NCI-H446 treated with DMSO at 0.1 percent for 48 hours (cell line): ENCODE results near the gene NCL.
"Not testable (repeated sequence)": the region's sequence is repeated elsewhere in the genome, so short reads cannot be mapped to it uniquely, and the experiment has no call there.

ENCODE experiments used
- DNase-seq: peaks from one replicate; lab custom pipeline; 2025; lab: John Stamatoyannopoulos, UW

The NCL gene

GRCh38 chr2:231467613-231468530, 3.6 kb upstream of the NCL start:
- no peak for DNase-seq

GRCh38 chr2:231467016-231467545, 2.8 kb upstream of the NCL start:
- DNase-seq = no peak

GRCh38 chr2:231464576-231465540, 574 bp upstream of the NCL start:
- DNase-seq = no peak

- no peak for DNase-seq
Observed at GRCh38 chr2:231462729-231463465, 1.4 kb downstream of the NCL start.

GRCh38 chr2:231461516-231461971, 2.7 kb downstream of the NCL start:
- DNase-seq = no peak

GRCh38 chr2:231460841-231461240, 3.4 kb downstream of the NCL start:
- DNase-seq = not testable (repeated sequence)

GRCh38 chr2:231460073-231460835, 4.0 kb downstream of the NCL start:
- no peak for DNase-seq

GRCh38 chr2:231458368-231458767, 5.9 kb downstream of the NCL start:
- no peak for DNase-seq

- no peak for DNase-seq
Observed at GRCh38 chr2:231457101-231457500, 7.2 kb downstream of the NCL start.

- DNase-seq = no peak
Observed at GRCh38 chr2:231456295-231457004, 7.8 kb downstream of the NCL start.

- no peak for DNase-seq
Observed at GRCh38 chr2:231455890-231456289, 8.4 kb downstream of the NCL start.

- no peak for DNase-seq
Observed at GRCh38 chr2:231455222-231455621, 9.1 kb downstream of the NCL start.

GRCh38 chr2:231454361-231454791, 9.9 kb downstream of the NCL start:
- no peak for DNase-seq

- no peak for DNase-seq
Observed at GRCh38 chr2:231452799-231453508, 11.3 kb downstream of the NCL start.

GRCh38 chr2:231450548-231450989, 13.7 kb downstream of the NCL start:
- no peak for DNase-seq

- no peak for DNase-seq
Observed at GRCh38 chr2:231449503-231450054, 14.7 kb downstream of the NCL start.

GRCh38 chr2:231436957-231437356, 27.3 kb downstream of the NCL start:
- no peak for DNase-seq

- no peak for DNase-seq
Observed at GRCh38 chr2:231433990-231434389, 30.3 kb downstream of the NCL start.

- no peak for DNase-seq
Observed at GRCh38 chr2:231431606-231432005, 32.7 kb downstream of the NCL start.
